Tibial nerve (tissue), 4 donors: Measurements from ENCODE around the gene KCNJ6. TPM values are rescaled to one million over a fixed set of nuclear protein-coding genes. Genes with fewer than 3 reads are reported as not detected.

Experiments
- DNase-seq, 2 donors: peaks; one replicate each; pipeline ENCODE4 v3.0.0-alpha.2; 2019; ENCODE audit warnings: low spot score in 2 of 2
- H3K27ac ChIP-seq, 4 donors: fragments of 200-600 bp; sonication (generic) in 3 of 4; one replicate each; pipeline ENCODE4 v1.5.1; 2017 to 2019; ENCODE audit warnings: mild to moderate bottlenecking in 1 of 4
- H3K27me3 ChIP-seq, 2 donors: fragments of 200-600 bp; sonication (generic) in 1 of 2; one replicate each; pipeline versions ENCODE4 v1.5.1 to v1.6.0; 2017 to 2019
- H3K36me3 ChIP-seq, 3 donors: fragments of 200-600 bp; sonication (generic); one replicate each; pipeline ENCODE4 v1.5.1; 2018 to 2019
- H3K4me1 ChIP-seq, 4 donors: fragments of 200-600 bp; sonication (generic) in 3 of 4; one replicate each; pipeline ENCODE4 v1.5.1; 2017 to 2019
- H3K4me3 ChIP-seq, 4 donors: fragments of 200-600 bp; sonication (generic) in 3 of 4; one replicate each; pipeline ENCODE4 v1.5.1; 2017 to 2019; ENCODE audit warnings: mild to moderate bottlenecking in 1 of 4, moderate library complexity in 1 of 4
- H3K9me3 ChIP-seq, 4 donors: fragments of 200-600 bp; sonication (generic) in 3 of 4; one replicate each; pipeline ENCODE4 v1.5.1; 2017 to 2019
- CTCF ChIP-seq, 5 experiments: fragments of 200-600 bp in 3 of 5; fragments of 450-650 bp in 2 of 5; sonication (generic) in 3 of 5; IDR thresholded peaks; one replicate each; pipeline ENCODE4 v1.5.1; 2016 to 2019; ENCODE audit warnings: antibody characterized with exemption in 5 of 5, mild to moderate bottlenecking in 3 of 5, moderate library complexity in 2 of 5
- EP300 ChIP-seq, 2 donors: sonication (generic); formaldehyde crosslinking; IDR thresholded peaks; one replicate each; pipeline ENCODE4 v1.6.1; 2017; ENCODE audit warnings: antibody characterized with exemption in 2 of 2, mild to moderate bottlenecking in 1 of 2
- POLR2A ChIP-seq, 2 donors: fragments of 450-650 bp; IDR thresholded peaks; one replicate each; pipeline ENCODE4 v1.6.1; 2017; ENCODE audit warnings: antibody characterized with exemption in 2 of 2, mild to moderate bottlenecking in 2 of 2, moderate library complexity in 2 of 2
- WGBS, 2 donors: methylation state at CpG; one replicate each; pipeline ENCODE4 v1.1.5; 2018; 5-methylcytosine and 5-hydroxymethylcytosine counted together
- total RNA-seq, 4 donors: library from RNA; depleted of rRNA; stranded (reverse); fragments of >200 nt; gene quantifications; one replicate each; pipeline ENCODE4 v1.1.0, GENCODE V29; 2016

The KCNJ6 gene
- total RNA-seq, 4 donors from 2014 or later, result not detected

- Histone ChIP-seq H3K27me3 (no peaks in the 10 kb centered on the region), H3K36me3 (no peaks in the 10 kb centered on the region), H3K4me1 (peaks cover 0 to 27% (median 4%) of the 10 kb centered on the region in 4 donors), H3K27ac (no peak overlapping the region), H3K4me3 (no peak overlapping the region), H3K9me3 (no peaks in the 10 kb centered on the region)
- TF ChIP-seq POLR2A (IDR thresholded peaks at IDR 0.05) (no peak), CTCF (IDR thresholded peaks at IDR 0.05) (no peak), EP300 (IDR thresholded peaks at IDR 0.05) (no peak)
- no peak for DNase-seq
- 93 to 95% methylated on average over 6 of the region's 6 CpGs for WGBS, 2 donors
Observed at GRCh38 chr21:37660709-37661108, 255.5 kb downstream of the KCNJ6 start.

GRCh38 chr21:37659874-37660273 lies 256.4 kb downstream of the KCNJ6 start:
- no peak for DNase-seq
- no peaks in the 10 kb centered on the region for H3K9me3 ChIP-seq
- peaks cover 0 to 23% (median 4%) of the 10 kb centered on the region in 4 donors for H3K4me1 ChIP-seq
- H3K36me3 ChIP-seq, result no peaks in the 10 kb centered on the region
- H3K27ac ChIP-seq, result peak overlapping the region in 2 of 4 donors; percentile 71 to 87
- no peak for TF ChIP-seq POLR2A (IDR thresholded peaks at IDR 0.05)
- TF ChIP-seq EP300 (IDR thresholded peaks at IDR 0.05), result no peak
- TF ChIP-seq CTCF (IDR thresholded peaks at IDR 0.05), result no peak
- H3K4me3 ChIP-seq, result no peak overlapping the region
- no peaks in the 10 kb centered on the region for H3K27me3 ChIP-seq
- WGBS, 2 donors, result 69 to 89% methylated on average over 1 of the region's 1 CpG

GRCh38 chr21:37658817-37659458 lies 257.3 kb downstream of the KCNJ6 start:
- peaks cover 0 to 23% (median 4%) of the 10 kb centered on the region in 4 donors for H3K4me1 ChIP-seq
- no peaks in the 10 kb centered on the region for H3K9me3 ChIP-seq
- no peak overlapping the region for H3K4me3 ChIP-seq
- WGBS, 2 donors, result 38 to 47% methylated on average over 7 of the region's 7 CpGs
- H3K27ac ChIP-seq, result peak overlapping the region in 2 of 4 donors; percentile 78 to 87
- no peaks in the 10 kb centered on the region for H3K36me3 ChIP-seq
- H3K27me3 ChIP-seq, result no peaks in the 10 kb centered on the region
- TF ChIP-seq POLR2A (IDR thresholded peaks at IDR 0.05) (no peak), CTCF (IDR thresholded peaks at IDR 0.05) (peak in 4 of 5 experiments; percentile 17 to 53 (median 32)), EP300 (IDR thresholded peaks at IDR 0.05) (peak; percentile 47 to 61)
- DNase-seq, result peak; percentile 23 to 49

- DNase-seq, result no peak
- Histone ChIP-seq H3K9me3 (no peaks in the 10 kb centered on the region), H3K4me3 (no peak overlapping the region), H3K36me3 (no peaks in the 10 kb centered on the region), H3K27ac (peak overlapping the region in 2 of 4 donors; percentile 78 to 87), H3K27me3 (no peaks in the 10 kb centered on the region), H3K4me1 (peaks cover 0 to 23% (median 4%) of the 10 kb centered on the region in 4 donors)
- no peak for TF ChIP-seq POLR2A (IDR thresholded peaks at IDR 0.05)
- no peak for TF ChIP-seq EP300 (IDR thresholded peaks at IDR 0.05)
- no peak for TF ChIP-seq CTCF (IDR thresholded peaks at IDR 0.05)
- WGBS, 2 donors, result 45 to 52% methylated on average over 10 of the region's 10 CpGs
Observed at GRCh38 chr21:37658121-37658816, 258.0 kb downstream of the KCNJ6 start.

- no peaks in the 10 kb centered on the region for H3K9me3 ChIP-seq
- peaks cover 0 to 4% of the 10 kb centered on the region in 2 donors for H3K27me3 ChIP-seq
- H3K27ac ChIP-seq, result no peak overlapping the region
- no peak for DNase-seq
- peaks cover 0 to 23% (median 4%) of the 10 kb centered on the region in 4 donors for H3K4me1 ChIP-seq
- H3K4me3 ChIP-seq, result no peak overlapping the region
- WGBS, 2 donors, result 85 to 90% methylated on average over 4 to 5 of the region's 5 CpGs
- no peaks in the 10 kb centered on the region for H3K36me3 ChIP-seq
- TF ChIP-seq POLR2A (IDR thresholded peaks at IDR 0.05) (no peak), EP300 (IDR thresholded peaks at IDR 0.05) (no peak)
Observed at GRCh38 chr21:37656899-37657298, 259.4 kb downstream of the KCNJ6 start.
